Epithelial cell of prostate (primary cell): Measurements from ENCODE around the gene EBLN2.

Experiments
- DNase-seq: peaks from one replicate; pipeline ENCODE4 v3.0.0-alpha.2; 2011; ENCODE audit warnings: low read depth, low spot score
- H3K27ac ChIP-seq: fragments of 450-650 bp; 2 replicates; pipeline ENCODE4 v1.5.1; 2017; ENCODE audit warnings: mild to moderate bottlenecking

Gene EBLN2

GRCh38 chr3:73098873-73099272, 37.4 kb downstream of the EBLN2 start:
- no peak for DNase-seq
- no peak overlapping the region for H3K27ac ChIP-seq

GRCh38 chr3:73100741-73101559, 39.5 kb downstream of the EBLN2 start:
- no peak for DNase-seq
- H3K27ac ChIP-seq = no peak overlapping the region

GRCh38 chr3:73101881-73102280, 40.4 kb downstream of the EBLN2 start:
- no peak for DNase-seq
- H3K27ac ChIP-seq = no peak overlapping the region

- DNase-seq = no peak
- no peak overlapping the region for H3K27ac ChIP-seq
Measured at GRCh38 chr3:73107215-73107614, 45.8 kb downstream of the EBLN2 start.

- no peak overlapping the region for H3K27ac ChIP-seq
- no peak for DNase-seq
Measured at GRCh38 chr3:73107676-73108187, 46.3 kb downstream of the EBLN2 start.

- DNase-seq = no peak
- no peak overlapping the region for H3K27ac ChIP-seq
Measured at GRCh38 chr3:73108750-73109149, 47.3 kb downstream of the EBLN2 start.

GRCh38 chr3:73110530-73110929, 49.1 kb downstream of the EBLN2 start:
- no peak for DNase-seq
- H3K27ac ChIP-seq = no peak overlapping the region
